ENCODE measurements around the gene PCDHGA11.

- no peak for TF ChIP-seq GATA2 (IDR thresholded peaks at IDR 0.05; ENCODE audit: low read depth, low read length)
- TF ChIP-seq GATA3 (IDR thresholded peaks at IDR 0.05; ENCODE audit: low read depth, low read length), result no peak
Measured at GRCh38 chr5:141439411-141440141, 18.7 kb downstream of the PCDHGA11 start.
